Subcutaneous abdominal adipose tissue (tissue), 5 donors: ENCODE results near the gene DCAF7.

ENCODE experiments used
- H3K27ac ChIP-seq: one replicate; pipeline ENCODE4 v1.7.0; 2013; ENCODE audit warnings: low read depth, mild to moderate bottlenecking, inconsistent platforms, low read length, moderate library complexity
- H3K27me3 ChIP-seq, 5 donors: one replicate each; pipeline ENCODE4 v1.7.0; 2013; ENCODE audit warnings: low read length in 5 of 5, inconsistent platforms in 1 of 5; ENCODE audit not compliant: control insufficient read depth in 5 of 5, insufficient read depth in 4 of 5
- H3K36me3 ChIP-seq, 5 donors: one replicate each; pipeline ENCODE4 v1.7.0; 2013; ENCODE audit warnings: low read length in 5 of 5; ENCODE audit not compliant: control insufficient read depth in 5 of 5, insufficient read depth in 5 of 5
- H3K4me1 ChIP-seq, 5 donors: one replicate each; pipeline ENCODE4 v1.7.0; 2013; ENCODE audit warnings: low read length in 5 of 5, mild to moderate bottlenecking in 3 of 5, moderate library complexity in 1 of 5; ENCODE audit not compliant: control insufficient read depth in 5 of 5, insufficient read depth in 5 of 5
- H3K4me3 ChIP-seq, 5 donors: one replicate each; pipeline ENCODE4 v1.7.0; 2013; ENCODE audit warnings: low read length in 5 of 5, low read depth in 1 of 5
- H3K9ac ChIP-seq, 5 donors: one replicate each; pipeline ENCODE4 v1.7.0; 2013; ENCODE audit warnings: low read length in 5 of 5, mild to moderate bottlenecking in 4 of 5, moderate library complexity in 3 of 5
- H3K9me3 ChIP-seq, 5 donors: one replicate each; pipeline ENCODE4 v1.7.0; 2013; ENCODE audit warnings: low read length in 5 of 5; ENCODE audit not compliant: control insufficient read depth in 5 of 5
- donor health status: healthy.
- donor health status: healthy.
- donor health status: healthy.
- donor health status: healthy.
- donor health status: healthy.

Gene DCAF7

DNA sequence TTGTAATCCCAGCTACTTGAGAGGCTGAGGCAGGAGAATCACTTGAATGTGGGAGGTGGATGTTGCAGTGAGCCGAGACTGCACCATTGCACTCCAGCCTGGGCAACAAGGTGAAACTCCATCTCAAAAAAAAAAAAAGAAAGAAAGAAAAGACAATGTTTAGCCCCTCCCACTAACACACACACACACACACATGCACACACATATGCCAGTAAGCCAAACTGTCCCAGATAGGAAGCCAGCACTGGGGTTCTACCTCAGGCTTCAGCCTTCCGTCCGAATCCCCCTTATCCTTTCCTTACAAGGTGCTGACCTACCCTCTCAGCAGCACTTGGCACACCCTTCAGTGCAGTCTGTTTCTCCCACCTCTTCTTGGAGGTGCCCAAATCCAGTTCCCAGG, 35.8 kb upstream of the DCAF7 start:
- no peak overlapping the region for H3K27ac ChIP-seq
- no peak overlapping the region for H3K9ac ChIP-seq
- peaks cover 0 to 9% (median 2%) of the 10 kb centered on the region in 5 donors for H3K27me3 ChIP-seq
- H3K36me3 ChIP-seq, result no peaks in the 10 kb centered on the region
- H3K9me3 ChIP-seq, result no peaks in the 10 kb centered on the region
- no peak overlapping the region for H3K4me3 ChIP-seq
- H3K4me1 ChIP-seq, result no peaks in the 10 kb centered on the region

DNA sequence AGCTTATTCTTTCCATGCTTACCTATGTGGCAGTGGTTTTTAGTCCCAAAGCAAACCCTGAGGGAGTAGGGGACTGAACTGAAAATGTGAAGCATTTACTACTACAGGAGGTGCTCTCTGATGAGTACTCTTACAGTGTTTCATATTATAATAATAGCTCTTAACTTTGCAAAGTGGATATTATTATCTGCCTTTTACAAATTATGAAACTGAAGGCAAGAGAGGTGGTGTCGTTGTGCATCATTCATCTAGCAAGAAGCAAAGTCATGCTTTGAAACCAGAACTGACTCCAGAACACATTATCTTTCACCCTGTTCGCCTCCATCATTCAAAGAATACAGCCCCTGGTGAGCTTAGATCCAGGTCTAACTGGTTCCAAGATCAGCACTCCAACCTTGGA, 35.3 kb upstream of the DCAF7 start:
- Histone ChIP-seq H3K9ac (no peak overlapping the region), H3K4me1 (no peaks in the 10 kb centered on the region)

DNA sequence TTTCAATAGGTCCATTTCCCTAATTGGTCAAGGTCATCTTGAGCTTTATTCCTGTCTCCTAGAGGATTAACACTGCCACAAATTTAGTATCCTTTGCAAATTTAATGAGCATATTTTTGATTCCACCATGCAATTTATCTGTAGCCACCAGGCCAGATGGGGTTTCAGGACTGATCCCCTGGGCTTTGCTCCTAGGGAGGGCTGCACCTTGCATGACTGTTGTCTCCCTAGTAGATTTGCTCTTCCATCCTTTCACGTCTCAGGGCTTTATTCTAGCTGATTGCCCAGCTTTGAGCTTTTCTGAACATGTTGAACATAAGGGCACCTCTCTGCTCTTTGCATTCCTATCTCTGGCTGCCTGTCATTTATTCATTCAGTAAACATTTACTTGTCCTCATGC, 34.9 kb upstream of the DCAF7 start:
- Histone ChIP-seq H3K9me3 (no peaks in the 10 kb centered on the region), H3K27me3 (peaks cover 0 to 9% (median 2%) of the 10 kb centered on the region in 5 donors), H3K4me3 (no peak overlapping the region), H3K27ac (no peak overlapping the region), H3K9ac (no peak overlapping the region), H3K36me3 (no peaks in the 10 kb centered on the region), H3K4me1 (no peaks in the 10 kb centered on the region)

More for the DNA sequence above, 35.3 kb upstream of the DCAF7 start:
- Histone ChIP-seq H3K27ac (no peak overlapping the region), H3K36me3 (no peaks in the 10 kb centered on the region), H3K27me3 (peaks cover 0 to 9% (median 2%) of the 10 kb centered on the region in 5 donors), H3K9me3 (no peaks in the 10 kb centered on the region), H3K4me3 (no peak overlapping the region)

DNA sequence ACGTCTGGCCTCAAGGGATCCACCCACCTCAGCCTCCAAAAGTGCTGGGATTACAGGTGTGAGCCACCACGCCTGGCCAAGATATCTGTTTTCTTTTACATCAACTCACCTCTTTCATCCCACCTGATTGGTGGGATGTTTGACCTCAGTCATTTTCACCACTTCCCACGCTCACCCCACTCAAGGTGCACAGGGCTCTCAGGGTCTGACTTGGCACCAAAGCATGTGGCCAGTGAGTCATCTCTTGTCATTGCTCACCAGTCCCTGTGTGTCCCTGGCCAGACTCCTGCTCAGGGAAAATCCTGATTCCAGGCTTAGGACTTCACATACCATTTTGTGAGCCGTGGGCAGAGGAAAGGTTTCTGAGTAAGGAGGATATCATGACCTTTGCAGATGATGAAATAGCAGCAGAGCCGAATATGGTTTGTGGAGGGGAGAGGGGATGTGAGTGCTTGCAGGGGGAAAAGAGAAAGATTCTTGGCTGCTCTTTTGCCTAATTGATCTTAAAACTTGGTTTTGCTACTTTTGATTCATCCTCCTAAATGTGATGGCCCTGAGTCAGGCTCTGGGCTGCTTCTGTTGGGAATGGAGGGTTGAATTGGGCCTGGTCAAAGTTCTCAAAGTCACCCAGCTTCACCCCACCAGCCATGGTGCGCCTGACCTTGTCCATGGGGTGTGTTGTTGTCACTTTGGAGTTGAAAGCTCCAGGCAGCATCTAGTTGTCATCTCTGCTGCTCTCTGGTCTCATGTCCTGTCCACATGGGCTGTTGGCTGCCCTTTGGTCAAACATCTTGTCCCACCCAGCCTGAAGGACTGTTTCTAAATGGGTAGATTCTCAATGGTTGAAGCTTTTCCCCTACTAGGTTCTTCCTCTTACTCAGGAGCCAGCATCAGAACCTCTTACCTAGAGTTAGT, 33.1 kb upstream of the DCAF7 start:
- no peak overlapping the region for H3K9ac ChIP-seq
- no peak overlapping the region for H3K27ac ChIP-seq
- H3K9me3 ChIP-seq, result no peaks in the 10 kb centered on the region
- peaks cover 0 to 9% (median 2%) of the 10 kb centered on the region in 5 donors for H3K27me3 ChIP-seq
- no peaks in the 10 kb centered on the region for H3K36me3 ChIP-seq
- no peaks in the 10 kb centered on the region for H3K4me1 ChIP-seq
- H3K4me3 ChIP-seq, result no peak overlapping the region

DNA sequence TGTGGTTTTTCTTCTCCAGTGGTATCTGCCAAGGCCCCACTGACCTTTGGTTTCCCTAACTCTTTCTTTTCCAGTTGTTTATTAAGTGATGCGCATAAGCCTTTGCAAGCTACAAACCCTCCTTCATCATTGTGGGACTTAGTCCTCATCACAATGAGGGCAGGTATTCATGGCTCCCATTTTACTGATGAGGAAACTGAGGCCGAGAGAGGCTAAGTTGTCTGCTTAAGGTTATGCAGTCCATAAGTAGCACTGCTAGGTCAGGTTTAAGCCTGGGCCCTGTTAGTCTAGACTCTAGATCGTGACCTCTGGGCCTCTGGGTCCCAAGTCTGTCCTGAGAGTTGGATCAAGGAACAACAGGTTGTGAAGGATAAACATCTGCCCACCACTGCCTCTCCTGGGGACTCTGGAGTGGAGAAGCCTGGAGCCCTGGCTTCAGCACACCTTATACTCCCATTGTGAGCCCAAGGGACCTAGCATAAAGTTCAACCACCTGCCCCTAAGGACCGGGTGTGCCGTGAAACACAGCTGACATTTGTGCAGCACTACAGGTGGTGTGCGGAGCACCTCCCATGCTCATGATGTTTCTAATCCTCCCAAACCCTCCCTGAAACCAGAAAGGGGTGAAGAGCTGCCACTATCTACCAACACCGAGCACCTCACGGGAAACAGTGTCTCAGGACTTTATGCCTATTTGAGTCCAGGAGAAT, 32.3 kb upstream of the DCAF7 start:
- Histone ChIP-seq H3K4me1 (no peaks in the 10 kb centered on the region), H3K9me3 (no peaks in the 10 kb centered on the region), H3K27ac (no peak overlapping the region), H3K9ac (no peak overlapping the region), H3K4me3 (no peak overlapping the region), H3K36me3 (no peaks in the 10 kb centered on the region), H3K27me3 (peaks cover 0 to 12% (median 2%) of the 10 kb centered on the region in 5 donors)

DNA sequence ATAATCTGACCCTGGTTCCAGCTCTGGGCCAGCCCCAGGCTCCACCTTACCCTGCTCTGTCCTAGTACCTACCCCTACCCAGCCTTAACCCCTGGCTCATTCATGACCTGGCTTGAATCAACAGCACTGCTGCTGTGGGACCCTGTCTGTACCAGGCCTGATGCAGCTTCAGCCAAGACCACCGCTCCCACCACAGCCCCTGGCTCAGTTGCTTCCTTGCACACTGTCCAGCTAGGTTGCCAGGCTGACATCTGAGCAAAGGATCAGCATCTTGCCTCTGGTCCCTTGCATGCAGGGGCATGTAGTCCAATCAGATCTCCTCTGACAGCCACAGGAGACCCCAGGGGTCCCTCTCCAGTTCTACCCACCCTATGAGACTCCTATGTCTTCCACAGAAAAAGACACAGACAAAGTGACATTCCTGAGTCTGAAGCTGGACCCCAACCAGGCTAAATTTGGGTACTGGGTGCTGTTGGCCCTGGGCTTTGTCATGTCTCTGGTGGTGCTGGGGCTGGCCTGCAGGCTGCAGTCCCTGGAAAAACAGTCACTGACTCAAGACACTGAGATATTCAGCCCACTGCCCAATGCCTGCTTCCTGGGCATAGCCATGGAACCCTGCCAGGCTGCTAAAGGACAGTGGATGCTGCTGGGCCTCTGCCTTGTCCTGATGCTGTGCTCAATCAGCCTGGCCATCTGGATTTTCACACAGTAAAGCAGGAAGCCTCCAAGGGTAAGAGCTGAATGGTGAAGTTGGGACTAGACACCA, 31.0 kb upstream of the DCAF7 start:
- Histone ChIP-seq H3K36me3 (no peaks in the 10 kb centered on the region), H3K27me3 (peaks cover 4 to 12% (median 8%) of the 10 kb centered on the region in 5 donors), H3K4me3 (no peak overlapping the region), H3K9me3 (no peaks in the 10 kb centered on the region), H3K9ac (no peak overlapping the region), H3K4me1 (peaks cover 0 to 3% (median 0%) of the 10 kb centered on the region in 5 donors), H3K27ac (no peak overlapping the region)

DNA sequence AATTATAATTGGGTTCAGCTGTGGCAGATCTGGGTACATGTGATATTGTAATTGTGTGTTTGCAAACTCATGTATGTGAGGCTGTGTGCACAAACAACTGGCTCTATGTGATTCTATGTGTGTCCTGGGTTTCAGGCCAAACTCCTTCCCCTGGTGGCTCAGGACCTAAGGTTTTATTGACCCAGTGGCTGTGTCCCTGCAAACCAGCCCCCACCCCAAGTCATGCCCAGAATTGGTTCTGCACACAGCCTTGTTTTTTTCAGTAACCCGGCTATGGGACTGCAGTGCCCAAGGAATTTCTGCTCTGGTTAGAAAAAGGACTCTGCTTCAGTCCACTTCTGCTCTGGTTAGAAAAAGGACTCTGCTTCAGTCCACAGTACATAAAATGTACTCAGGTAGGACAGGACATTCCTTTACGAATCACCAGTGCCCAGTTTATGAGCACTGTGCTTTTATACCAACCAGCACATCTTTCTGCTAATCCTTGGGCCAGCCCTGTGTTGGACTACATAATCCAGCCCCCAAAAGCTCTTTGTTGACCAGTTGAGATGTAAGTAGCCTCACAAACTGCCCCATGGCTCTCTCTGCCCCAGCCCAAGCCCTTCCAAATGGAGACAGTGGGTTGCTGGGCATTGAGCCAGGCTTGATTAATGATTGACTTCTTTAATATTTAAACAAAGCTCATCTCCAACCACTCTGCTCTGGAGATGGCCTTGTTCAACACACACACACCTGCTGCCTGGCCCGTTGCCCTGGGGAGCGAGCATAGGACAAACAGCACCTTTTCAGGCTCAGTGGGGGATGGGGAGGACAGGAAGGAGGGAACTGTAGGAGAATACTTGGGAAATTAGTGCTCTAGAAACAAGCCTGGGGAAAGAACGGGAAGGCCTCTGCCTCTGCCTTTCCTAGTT, 30.1 kb upstream of the DCAF7 start:
- Histone ChIP-seq H3K4me1 (peaks cover 0 to 3% (median 0%) of the 10 kb centered on the region in 5 donors), H3K4me3 (no peak overlapping the region), H3K9me3 (no peaks in the 10 kb centered on the region), H3K36me3 (no peaks in the 10 kb centered on the region), H3K27ac (no peak overlapping the region), H3K9ac (no peak overlapping the region), H3K27me3 (peaks cover 13 to 16% (median 15%) of the 10 kb centered on the region in 5 donors)

DNA sequence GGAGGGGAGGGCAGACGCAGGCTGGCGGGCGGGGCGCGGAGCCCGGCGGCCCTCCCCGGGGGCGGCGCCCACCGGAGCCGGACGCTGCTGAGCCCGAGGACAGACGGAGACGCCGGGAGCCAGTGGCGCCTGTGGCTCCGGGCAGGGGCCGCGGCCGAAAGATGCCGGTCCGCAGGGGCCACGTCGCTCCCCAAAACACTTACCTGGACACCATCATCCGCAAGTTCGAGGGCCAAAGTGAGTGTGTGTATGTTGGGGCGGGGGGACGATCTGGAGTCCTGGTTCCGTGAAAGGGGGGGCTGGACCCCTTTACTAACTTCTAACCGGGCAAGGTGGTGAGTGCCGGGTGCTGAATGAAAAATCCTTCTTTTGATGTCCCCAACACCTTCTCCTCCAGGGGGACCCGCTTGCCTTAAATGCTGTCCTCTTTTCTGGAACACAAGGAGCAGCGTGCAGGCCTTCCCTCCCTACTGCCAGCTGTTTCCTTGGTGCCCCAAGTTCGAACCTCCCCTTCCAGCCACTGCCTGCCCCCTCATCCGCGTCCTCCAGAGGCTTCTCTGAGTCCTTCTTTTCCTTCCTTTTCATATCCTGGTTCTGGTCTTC, 26.9 kb upstream of the DCAF7 start, which contains the start of gene KCNH6:
Gene KCNH6, plus strand, starts transcription at position 106 of the 603 bp plus-strand sequence. Its CDS starts 56 bp downstream, at position 162.
- Histone ChIP-seq H3K9me3 (no peaks in the 10 kb centered on the region), H3K27ac (no peak within 1 kb of the TSS), H3K4me1 (peaks cover 0 to 3% (median 0%) of the 10 kb centered on the region in 5 donors), H3K36me3 (no peaks in the 10 kb centered on the region), H3K27me3 (peaks cover 12 to 25% (median 22%) of the 10 kb centered on the region in 5 donors), H3K4me3 (no peak within 1 kb of the TSS), H3K9ac (no peak within 1 kb of the TSS)

DNA sequence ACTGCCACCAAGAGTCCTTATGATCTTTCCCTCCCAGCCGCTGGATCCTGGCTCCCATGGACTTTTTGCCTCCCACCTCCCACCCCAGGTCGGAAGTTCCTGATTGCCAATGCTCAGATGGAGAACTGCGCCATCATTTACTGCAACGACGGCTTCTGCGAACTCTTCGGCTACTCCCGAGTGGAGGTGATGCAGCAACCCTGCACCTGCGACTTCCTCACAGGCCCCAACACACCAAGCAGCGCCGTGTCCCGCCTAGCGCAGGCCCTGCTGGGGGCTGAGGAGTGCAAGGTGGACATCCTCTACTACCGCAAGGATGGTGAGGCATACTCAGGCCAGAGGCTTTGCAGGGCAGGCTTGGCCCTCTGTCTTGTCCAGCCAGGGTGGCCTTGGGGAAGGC, 26.2 kb upstream of the DCAF7 start:
- Histone ChIP-seq H3K9me3 (no peaks in the 10 kb centered on the region), H3K4me3 (no peak overlapping the region), H3K27ac (no peak overlapping the region), H3K27me3 (peaks cover 11 to 25% (median 19%) of the 10 kb centered on the region in 5 donors), H3K4me1 (peaks cover 0 to 3% (median 0%) of the 10 kb centered on the region in 5 donors), H3K36me3 (no peaks in the 10 kb centered on the region), H3K9ac (no peak overlapping the region)
